ENCODE measurements around the gene CALB2. TPM values are rescaled to one million over a fixed set of nuclear protein-coding genes. Genes with fewer than 3 reads are reported as not detected.
A peak's percentile ranks its signal among the peaks of the same experiment; 100 is the strongest.

The CALB2 gene
- total RNA-seq, 1 donor: 0.36 TPM

GRCh38 chr16:71357681-71358080 lies 842 bp upstream of the CALB2 start:
- no peak for TF ChIP-seq CTCF (IDR thresholded peaks at IDR 0.05; ENCODE audit: insufficient read depth, low read length)
- no peak for DNase-seq (ENCODE audit: low read depth)
- H3K4me3 ChIP-seq (ENCODE audit: low read depth, low read length): no peak overlapping the region

- no peak overlapping the region for H3K4me3 ChIP-seq (ENCODE audit: low read depth, low read length)
- no peak for TF ChIP-seq CTCF (IDR thresholded peaks at IDR 0.05; ENCODE audit: insufficient read depth, low read length)
- no peak for DNase-seq (ENCODE audit: low read depth)
Measured at GRCh38 chr16:71359431-71359830, 908 bp downstream of the CALB2 start.

GRCh38 chr16:71360378-71360777 lies 1.9 kb downstream of the CALB2 start:
- no peak overlapping the region for H3K4me3 ChIP-seq (ENCODE audit: low read depth, low read length)
- DNase-seq (ENCODE audit: low read depth): peak; percentile 91
- TF ChIP-seq CTCF (IDR thresholded peaks at IDR 0.05; ENCODE audit: insufficient read depth, low read length): no peak

GRCh38 chr16:71364133-71364681 lies 5.7 kb downstream of the CALB2 start:
- DNase-seq (ENCODE audit: low read depth): no peak
- TF ChIP-seq CTCF (IDR thresholded peaks at IDR 0.05; ENCODE audit: insufficient read depth, low read length): no peak
- no peak overlapping the region for H3K4me3 ChIP-seq (ENCODE audit: low read depth, low read length)

- no peak overlapping the region for H3K4me3 ChIP-seq (ENCODE audit: low read depth, low read length)
- no peak for TF ChIP-seq CTCF (IDR thresholded peaks at IDR 0.05; ENCODE audit: insufficient read depth, low read length)
- no peak for DNase-seq (ENCODE audit: low read depth)
Measured at GRCh38 chr16:71365021-71365420, 6.5 kb downstream of the CALB2 start.

- peak; percentile 42 for TF ChIP-seq CTCF (IDR thresholded peaks at IDR 0.05; ENCODE audit: insufficient read depth, low read length)
- H3K4me3 ChIP-seq (ENCODE audit: low read depth, low read length): no peak overlapping the region
- DNase-seq (ENCODE audit: low read depth): peak; percentile 16
Measured at GRCh38 chr16:71367241-71367976, 8.9 kb downstream of the CALB2 start.
